NAMALWA (cell line): ENCODE results near the gene WNK1.
"Not testable (repeated sequence)": the region's sequence is repeated elsewhere in the genome, so short reads cannot be mapped to it uniquely, and the experiment has no call there.

Experiments used
- DNase-seq: peaks from one replicate; pipeline ENCODE4 v3.0.0-alpha.2; 2015; ENCODE audit warnings: low spot score

WNK1 gene

DNA sequence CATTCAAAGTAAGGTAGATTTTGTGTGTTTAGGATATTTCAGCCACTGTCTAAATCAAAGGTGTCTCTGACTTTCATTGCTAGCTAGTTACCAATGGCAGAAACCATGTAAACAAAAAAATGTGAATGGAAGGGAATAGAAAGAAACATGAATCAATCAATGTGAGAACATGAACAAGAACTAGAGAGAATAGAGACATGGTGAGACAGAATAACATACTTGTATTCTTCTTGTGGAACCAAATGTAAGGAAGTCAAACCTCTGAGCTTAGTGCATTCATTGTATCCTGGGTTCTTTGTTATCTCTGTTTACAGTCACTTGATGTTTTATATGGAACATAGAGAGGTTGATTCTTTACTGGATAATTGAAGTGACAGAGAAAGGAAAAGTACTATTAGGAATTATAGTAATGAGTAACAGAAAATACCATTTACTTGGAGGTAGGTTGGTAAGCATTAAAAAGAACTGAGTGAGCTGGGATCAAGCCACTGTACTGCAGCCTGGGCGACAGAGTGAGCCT, 2.6 kb upstream of the WNK1 start:
- peak; percentile 40 for DNase-seq

DNA sequence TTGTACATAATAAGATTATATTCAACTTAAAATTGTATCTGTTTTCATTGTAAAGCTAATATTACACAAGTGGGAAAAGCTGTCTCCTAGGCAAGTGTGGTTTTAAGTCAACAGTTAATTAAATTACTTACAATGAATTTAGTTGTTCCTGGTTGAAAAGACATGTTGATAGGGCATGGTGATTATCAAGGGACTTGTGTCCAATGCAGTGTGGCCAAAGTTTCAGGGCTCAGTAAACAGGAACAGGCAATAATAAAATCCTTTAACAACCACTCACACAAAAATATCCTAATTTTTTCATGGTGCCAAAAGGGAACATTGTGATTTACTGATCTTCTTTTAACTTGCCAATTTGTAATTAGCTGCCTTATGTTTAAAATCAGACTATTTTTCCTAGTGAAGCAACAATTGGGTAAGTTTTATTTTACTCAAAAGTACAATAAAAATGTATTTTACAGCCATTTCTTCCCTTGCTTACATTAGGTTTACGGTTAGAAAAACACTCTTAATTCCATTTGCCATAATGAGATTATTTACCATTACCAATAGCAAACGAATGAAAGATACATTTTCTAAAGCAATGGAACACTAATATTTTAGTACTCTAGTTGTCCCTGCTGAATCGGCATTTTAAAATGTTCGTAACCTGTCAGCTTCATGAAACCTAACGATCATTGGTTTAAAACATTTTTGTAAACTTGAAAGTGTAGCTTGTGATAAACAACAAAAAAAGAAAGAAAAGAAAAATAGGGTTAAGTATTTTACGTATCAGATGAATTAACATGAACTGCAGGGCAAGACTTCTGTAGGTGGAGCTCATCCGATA, 1.8 kb upstream of the WNK1 start:
- DNase-seq, result peak; percentile 27

DNA sequence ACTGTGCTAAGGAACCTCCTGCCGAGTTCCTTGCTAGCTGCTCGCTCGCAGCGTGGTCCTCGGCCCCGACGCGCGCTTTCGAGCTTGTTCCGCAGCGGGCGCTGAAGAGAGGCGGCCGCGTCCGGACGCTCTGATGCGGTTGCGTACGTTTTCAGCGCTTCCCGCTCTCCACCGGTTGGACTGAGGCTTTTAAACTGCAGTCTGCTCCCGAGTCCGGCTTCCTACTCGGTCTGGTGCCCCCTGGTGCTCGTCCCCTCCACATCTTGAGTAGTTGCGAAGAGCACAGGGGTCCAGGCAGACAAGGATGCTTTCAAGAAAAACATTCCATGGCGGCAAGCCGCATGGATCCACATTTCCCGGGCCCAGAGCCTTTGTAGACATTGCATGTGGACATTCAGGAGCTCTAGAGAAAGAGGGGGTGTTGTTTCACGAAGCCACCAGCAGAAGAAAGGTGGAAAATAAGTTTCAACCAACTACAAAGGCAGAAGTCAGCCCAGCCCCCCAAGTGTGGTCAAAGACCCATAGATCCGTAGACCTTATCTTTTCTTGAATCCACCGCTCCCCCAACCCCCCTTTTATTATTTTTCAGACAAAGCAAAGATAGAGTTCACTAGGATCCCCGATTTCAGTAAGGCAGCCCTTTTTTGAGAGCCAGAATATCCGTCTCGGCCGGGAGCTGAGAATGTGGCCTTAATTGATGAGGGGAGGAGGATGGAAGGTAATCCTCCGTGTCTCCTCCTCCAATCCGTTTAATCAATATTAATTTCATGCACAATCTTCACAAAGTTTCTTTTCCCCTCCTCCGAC, 984 bp upstream of the WNK1 start:
- peak; percentile 98 for DNase-seq

DNA sequence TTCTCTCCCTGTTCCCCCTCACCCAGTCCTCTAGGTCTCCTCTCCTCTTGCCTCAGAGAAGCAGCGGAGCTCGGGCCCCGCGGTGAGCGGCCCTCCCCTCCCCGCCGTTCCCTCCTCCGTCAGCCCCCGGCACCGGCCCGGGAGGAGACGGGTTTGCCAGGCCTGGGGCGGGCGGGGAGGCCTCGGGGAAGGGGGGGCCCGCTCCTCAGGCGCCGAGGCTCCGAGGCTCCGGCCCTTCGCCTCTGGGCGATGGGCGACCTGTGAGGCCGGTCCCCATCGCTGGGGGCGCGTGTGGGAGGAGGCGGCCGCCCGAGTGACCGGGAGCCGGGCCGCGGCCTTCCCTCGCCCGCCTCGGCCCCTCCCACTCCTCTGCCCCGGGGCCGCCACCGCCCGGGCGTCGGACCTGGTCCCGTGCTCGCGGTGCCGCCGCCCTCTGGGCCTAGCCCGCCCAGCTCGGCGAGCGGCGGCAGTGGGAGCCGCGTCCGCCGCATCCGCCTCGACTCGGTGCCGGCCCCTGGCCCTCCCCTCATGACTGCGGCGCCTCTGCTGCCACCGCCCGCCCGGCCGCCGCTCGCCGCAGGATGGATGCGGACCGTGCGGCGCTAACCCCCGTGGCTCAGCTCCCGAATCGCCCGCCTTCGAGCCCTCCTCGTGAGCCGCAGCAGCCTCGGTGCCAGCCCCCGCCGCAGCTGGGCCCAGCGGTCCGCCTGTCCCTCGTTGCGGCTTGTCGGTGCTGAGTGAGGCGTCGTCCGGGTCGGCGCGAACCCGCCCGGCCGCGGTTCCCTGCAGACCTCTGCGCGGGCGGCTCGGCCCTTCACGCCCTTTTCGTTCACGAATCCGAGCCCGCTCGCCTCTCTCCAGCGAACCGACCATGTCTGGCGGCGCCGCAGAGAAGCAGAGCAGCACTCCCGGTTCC, 574 bp downstream of the WNK1 start:
- DNase-seq, result peak; percentile 56

DNA sequence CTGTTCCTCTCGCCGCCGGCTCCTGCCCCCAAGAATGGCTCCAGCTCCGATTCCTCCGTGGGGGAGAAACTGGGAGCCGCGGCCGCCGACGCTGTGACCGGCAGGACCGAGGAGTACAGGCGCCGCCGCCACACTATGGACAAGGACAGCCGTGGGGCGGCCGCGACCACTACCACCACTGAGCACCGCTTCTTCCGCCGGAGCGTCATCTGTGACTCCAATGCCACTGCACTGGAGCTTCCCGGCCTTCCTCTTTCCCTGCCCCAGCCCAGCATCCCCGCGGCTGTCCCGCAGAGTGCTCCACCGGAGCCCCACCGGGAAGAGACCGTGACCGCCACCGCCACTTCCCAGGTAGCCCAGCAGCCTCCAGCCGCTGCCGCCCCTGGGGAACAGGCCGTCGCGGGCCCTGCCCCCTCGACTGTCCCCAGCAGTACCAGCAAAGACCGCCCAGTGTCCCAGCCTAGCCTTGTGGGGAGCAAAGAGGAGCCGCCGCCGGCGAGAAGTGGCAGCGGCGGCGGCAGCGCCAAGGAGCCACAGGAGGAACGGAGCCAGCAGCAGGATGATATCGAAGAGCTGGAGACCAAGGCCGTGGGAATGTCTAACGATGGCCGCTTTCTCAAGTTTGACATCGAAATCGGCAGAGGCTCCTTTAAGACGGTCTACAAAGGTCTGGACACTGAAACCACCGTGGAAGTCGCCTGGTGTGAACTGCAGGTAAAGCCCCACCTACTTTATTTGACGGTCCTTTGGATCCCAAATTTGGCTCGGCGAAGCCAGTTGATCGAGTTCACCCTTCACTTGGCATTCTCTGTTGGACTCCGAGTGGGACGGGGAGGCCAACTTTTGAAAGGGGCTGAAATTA, 1.5 kb downstream of the WNK1 start:
- DNase-seq, result peak; percentile 70

DNA sequence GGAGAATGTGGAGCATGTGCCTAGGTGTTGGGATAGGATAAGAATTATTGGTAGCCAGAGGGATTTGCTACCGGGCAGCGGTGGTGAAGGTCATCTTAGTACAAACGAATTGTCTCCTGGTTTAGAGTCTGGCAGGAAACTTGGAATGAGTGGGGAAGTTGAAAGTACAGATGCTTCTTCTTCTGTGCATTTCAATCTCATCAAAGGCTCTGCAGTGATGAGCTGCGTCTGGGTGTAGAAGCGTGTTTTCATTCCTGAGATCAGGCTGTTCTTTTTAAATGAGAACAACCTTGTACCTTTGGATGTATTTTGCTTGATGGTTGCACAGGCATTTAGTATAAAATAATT, 2.1 kb downstream of the WNK1 start:
- DNase-seq, result no peak

DNA sequence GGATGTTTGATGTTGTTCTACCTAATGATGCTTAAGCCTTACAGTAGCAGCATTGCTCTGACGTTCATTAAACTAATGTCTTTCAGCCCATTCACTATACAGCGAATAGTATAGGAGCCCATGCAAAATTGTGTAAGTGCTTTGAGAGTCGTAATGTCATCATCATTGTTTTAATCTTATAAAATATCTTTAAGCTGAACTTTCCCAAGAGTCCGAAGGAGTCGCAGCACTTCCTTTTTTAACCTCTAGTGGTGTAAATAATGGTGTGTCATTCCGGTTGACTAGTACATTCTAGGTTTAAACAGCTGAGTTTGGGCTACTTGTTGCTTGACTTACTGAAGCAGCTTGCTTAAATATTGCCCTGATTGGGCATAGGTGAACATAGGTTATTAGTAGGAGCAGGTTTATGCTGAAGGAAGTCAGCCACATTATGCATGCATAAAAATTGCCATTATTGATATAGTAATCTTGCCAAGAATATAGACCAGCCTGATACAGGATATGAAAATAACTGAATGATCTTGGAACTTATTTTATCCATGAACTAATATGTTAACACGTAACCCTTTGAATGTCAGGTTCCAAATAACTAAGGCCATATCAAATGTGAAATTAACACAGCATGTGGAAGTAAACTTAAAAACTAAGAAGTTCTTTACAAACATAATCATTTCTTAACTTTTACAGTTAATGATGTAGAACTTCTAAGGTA, 2.6 kb downstream of the WNK1 start:
- DNase-seq, result peak; percentile 86

DNA sequence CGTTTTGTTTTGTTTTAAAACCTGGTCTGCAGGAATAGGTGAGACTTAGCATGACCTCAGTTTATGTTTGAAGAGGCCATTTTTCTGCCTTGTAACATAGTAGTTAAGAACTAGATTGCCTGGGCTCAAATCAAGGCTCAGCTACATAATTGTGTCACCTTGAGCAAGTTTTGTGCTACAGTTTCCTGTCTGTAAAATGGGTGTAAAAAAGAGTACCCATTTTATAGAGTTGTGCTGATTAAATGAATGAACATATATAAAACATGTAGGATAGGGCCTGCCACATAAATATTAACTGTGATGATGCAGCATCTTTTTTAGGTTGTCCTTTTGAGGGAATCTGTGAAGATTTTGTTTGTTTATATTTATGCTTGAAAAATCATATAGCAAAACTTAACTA, 7.2 kb downstream of the WNK1 start:
- DNase-seq, result no peak

DNA sequence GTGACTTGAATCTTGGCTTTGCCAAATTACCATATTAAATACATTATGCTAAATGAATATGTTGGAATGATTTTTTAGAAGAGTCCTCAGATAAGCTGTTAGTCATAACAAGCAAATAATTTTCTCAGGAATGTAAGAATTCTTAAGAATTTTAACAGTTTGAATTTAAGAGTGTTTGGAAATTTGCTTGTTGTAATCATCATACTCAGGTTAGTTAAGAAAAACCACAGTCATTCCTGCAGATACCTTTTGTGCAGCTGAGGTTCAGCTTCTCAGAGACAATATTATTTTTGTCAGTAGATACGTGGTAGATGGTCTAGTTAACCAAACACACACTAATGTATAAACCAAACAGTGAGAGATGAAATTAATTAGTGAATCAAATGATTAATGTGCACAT, 8.9 kb downstream of the WNK1 start:
- DNase-seq, result no peak

DNA sequence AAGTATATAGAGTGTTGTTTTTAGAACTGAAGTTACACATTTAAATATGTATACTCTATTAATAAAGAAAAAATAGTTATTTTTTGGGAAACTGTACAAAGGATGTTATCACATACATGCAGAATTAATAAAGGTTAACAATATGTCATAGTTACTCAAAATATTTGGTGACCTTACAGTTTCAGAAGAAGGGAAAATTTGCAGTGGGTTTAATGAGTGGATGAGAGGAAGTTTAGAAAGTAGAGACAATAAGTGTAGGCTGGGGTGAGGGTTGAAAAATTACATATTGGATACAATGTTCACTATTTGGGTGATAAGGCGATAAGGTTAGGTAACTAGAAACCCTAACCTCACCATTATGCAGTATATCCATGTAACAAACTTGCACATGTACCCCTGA, 13.5 kb downstream of the WNK1 start:
- no peak for DNase-seq

DNA sequence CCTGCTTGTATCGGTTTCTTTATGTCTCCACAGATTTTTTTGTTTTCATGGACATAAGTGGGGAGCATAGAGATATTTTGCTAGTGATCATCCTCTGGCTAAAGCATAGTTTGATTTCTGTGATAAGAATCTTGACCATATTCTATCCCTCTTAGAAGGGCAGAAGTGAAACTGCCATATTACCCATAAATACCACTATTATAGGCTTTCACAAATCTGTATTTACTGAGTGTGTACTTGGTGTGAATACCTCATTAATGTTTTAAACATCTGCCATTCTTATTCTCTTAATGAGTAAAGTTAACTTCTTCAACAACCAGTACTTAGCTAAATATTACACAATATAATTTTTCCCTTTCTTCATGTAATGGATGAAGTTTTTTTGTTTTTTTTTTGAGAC, 16.1 kb downstream of the WNK1 start:
- no peak for DNase-seq

DNA sequence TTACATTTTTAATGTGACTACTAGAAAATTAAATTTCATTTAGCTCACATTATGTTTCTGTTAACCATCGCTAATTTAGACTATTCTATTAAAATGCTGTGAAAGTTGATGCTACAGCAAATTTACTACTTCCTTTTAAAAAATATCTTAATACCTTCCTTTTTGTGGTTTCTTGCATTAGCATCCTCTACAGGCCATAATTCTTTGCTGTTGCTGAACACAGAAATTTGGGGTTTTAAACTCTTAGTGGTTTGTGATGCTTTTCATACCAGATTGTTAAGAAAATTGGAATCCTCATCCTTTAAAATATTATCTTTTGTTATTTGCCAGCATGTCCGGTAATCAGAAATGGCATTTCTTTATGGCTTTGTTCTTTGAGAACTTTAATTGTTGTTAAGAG, 18.1 kb downstream of the WNK1 start:
- DNase-seq, result no peak

DNA sequence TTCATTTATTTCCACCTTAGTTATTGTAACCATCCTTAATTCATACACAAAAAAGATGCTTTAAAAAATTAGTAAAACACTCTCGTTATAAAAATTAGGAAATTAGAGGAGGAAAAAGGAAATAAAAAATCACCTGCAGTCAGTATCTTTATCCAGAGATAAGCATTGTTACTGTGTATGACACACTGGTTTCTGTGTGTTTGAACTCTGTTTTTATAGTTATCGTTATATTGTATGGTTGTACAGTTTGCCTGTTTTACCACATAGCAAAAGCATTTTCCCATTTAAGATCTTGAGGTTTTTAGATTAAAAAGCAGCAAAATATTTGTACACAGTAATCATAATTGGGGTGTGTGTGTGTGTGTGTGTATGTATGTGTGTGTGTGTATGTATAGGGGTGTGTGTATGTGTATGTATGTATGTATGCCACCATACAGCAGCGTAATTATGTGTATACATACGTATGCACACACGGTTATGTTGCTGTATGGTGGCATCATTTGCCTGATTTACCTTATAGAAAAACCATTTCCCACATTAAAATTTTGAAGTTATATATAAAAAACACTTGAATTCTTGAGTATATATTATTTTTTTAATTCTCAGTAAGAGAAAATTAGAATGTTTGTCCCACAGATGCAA, 19.8 kb downstream of the WNK1 start:
- no peak for DNase-seq

DNA sequence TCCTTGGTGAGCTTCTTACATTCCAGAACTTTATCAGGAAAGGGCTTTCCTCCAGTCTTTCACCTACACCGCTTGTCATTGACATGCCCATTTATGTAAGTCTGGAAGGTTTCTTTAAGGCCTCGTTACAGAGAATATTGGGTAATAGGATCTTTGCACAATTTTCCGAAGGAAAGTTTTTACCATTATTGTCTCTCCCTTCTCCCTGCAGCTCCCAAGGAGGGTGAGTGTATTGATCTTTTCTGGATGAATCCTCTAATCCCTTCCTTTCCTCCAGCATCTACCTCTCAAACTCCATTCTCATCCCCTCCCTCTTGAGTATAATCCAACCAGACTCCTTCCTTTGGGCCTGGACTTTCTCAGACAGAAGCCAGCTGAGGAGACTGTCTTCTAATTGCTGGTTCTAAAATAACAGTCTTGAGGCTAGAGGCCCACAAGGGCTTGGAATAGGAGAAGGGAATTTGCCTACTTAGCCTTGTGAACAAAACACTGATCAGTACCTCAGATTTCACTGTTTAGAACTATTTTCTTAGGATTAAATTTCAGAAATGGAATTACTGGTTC, 21.8 kb downstream of the WNK1 start:
- DNase-seq, result no peak

DNA sequence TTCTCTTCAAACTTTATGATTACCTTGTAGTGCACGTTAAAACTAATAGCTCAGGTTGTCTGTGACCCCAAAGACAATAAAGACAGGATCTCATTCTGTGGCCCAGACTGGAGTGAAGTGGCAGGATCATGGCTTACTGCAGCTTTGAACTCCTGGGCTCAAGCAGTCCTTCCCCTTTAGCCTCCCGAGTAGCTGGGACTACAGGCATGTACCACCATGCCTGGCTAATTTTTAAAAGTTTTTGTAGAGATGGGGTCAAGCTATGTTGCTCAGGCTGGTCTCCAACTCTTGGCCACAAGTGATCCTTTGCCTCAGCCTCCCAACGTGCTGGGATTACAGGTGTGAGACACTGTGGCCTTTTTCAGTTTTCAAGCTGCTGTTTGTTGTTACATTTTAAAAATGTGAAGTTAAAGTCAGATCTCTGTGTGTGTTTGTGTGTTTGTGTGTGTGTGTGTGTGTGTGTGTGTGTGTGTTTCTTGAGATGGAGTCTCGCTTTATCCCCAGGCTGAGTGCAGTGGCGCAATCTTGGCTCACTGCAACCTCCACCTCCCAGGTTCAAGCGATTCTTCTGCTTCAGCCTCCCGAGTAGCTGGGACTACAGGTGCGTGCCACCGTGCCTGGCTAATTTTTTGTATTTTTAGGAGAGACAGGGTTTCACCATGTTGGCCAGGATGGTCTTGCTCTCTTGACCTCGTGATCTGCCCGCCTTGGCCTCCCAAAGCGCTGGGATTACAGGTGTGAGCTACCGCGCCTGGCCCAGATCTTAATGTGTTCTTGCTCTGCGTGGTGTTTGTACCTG, 23.8 kb downstream of the WNK1 start:
- not testable (repeated sequence) for DNase-seq

DNA sequence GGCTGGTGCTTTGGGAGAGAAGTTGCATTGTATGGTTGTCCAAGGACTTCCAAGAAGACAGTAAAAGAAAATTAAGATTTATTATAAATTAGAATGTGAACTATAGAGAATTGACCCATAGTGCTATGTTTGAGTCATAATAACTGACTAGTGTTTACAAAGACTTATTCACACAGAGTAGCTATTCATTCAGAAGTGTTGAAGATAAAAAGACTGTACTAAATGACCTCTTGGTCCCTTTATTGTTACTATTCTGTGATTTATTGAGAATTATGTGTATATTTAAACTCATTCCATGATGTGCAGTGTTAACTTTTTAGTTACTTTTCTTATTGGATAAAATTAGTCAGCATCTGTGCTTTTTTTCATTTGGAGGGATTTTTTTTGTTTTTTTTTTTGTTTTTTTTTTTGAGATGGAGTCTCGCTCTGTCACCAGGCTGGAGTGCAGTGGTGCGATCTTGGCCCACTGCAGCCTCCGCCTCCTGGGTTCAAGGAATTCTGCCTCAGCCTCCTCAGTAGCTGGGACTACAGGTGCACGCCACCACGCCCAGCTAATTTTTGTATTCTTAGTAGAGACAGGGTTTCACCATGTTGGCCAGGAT, 24.5 kb downstream of the WNK1 start:
- DNase-seq, result not testable (repeated sequence)

DNA sequence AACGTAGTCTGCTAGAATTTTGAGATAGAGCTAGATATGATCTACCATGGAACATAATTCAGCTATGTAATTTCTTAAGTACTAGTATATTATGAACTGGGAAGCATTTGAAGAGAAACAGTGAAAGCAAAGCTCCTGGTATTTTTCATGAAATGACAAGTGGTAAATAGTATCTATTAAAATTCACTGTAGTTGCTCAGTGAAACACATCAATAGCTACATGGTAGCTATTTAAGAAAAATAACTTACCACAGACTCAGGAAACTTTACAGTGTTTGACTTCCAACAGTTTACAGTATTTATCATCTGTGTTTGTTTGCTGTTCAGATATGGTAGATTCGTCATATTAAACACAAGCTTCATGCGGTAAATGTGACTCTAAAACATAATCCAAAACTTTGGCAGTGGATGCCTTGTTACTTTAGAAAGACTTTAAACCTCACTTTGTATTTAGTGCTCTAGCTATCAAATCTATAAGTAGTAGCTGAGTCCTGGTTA, 25.2 kb downstream of the WNK1 start:
- DNase-seq, result no peak

DNA sequence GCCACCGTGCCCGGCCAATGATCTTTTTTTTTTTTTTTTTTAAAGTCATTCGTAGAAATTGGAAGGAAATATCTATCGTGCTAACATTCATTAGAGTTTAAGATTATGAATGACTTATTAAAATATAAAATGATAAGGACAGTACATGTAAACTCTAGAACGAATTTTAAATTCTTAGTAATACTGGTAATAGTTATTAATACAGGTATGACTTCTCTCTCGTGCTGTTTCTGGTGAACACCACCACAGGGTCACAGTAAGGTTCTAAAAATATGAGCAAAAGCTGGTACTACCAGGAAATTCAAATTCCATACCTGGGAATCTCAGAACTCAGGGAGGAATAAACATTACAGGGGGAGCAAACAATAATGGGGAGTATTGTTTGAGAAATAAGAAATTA, 26.2 kb downstream of the WNK1 start:
- DNase-seq, result no peak
